Esophagus squamous epithelium (tissue), 5 donors: ENCODE data around the gene SYNPO2. TPM values are rescaled to one million over a fixed set of nuclear protein-coding genes. Genes with fewer than 3 reads are reported as not detected.

Experiments used
- DNase-seq: peaks from one replicate; lab custom pipeline; 2025; lab: John Stamatoyannopoulos, UW
- H3K27ac ChIP-seq, 4 donors: fragments of 200-600 bp; sonication (generic); one replicate each; pipeline ENCODE4 v1.5.1; 2016 to 2019; ENCODE audit warnings: mild to moderate bottlenecking in 1 of 4
- H3K27me3 ChIP-seq, 4 donors: fragments of 200-600 bp; sonication (generic); 1 replicate in 3 of 4; 2 replicates in 1 of 4; pipeline versions ENCODE4 v1.5.1 to v1.6.0; 2017 to 2021; ENCODE audit warnings: antibody characterized with exemption in 1 of 4
- H3K36me3 ChIP-seq, 3 donors: fragments of 200-600 bp; sonication (generic); one replicate each; pipeline ENCODE4 v1.5.1; 2016 to 2019
- H3K4me1 ChIP-seq, 3 donors: fragments of 200-600 bp; sonication (generic); one replicate each; pipeline ENCODE4 v1.5.1; 2017 to 2019
- H3K4me3 ChIP-seq, 4 donors: fragments of 200-600 bp; sonication (generic); 1 replicate in 3 of 4; 2 replicates in 1 of 4; pipeline ENCODE4 v1.5.1; 2016 to 2019; ENCODE audit warnings: mild to moderate bottlenecking in 2 of 4, moderate library complexity in 1 of 4
- H3K9me3 ChIP-seq, 3 donors: fragments of 200-600 bp; sonication (generic); one replicate each; pipeline ENCODE4 v1.5.1; 2016 to 2019
- CTCF ChIP-seq, 6 experiments: fragments of 450-650 bp in 4 of 6; fragments of 200-600 bp in 2 of 6; sonication (generic) in 2 of 6; IDR thresholded peaks; one replicate each; pipeline ENCODE4 v1.5.1; 2016 to 2019; ENCODE audit warnings: antibody characterized with exemption in 6 of 6, mild to moderate bottlenecking in 4 of 6, moderate library complexity in 4 of 6
- POLR2A ChIP-seq, 4 donors: fragments of 450-650 bp; IDR thresholded peaks; one replicate each; pipeline ENCODE4 v1.6.1; 2017; ENCODE audit warnings: antibody characterized with exemption in 4 of 4, mild to moderate bottlenecking in 4 of 4, moderate library complexity in 3 of 4
- WGBS, 2 donors: methylation state at CpG; one replicate each; pipeline ENCODE4 v1.1.5; 2018; 5-methylcytosine and 5-hydroxymethylcytosine counted together
- intact Hi-C: fragments of 100-400 bp; cut with DNase I; formaldehyde crosslinking; loops from one replicate; pipeline ENCODE4 v1.15.0; 2022
- total RNA-seq, 4 donors: library from RNA; depleted of rRNA; stranded (reverse); fragments of >200 nt; gene quantifications; one replicate each; pipeline ENCODE4 v1.1.0, GENCODE V29; 2016
- donor health status: DM: yes; HTN: yes; CAD: no.

Gene SYNPO2
- total RNA-seq, 4 donors from 2014 or later: 19.0 to 418 (median 84.2) TPM

GRCh38 chr4:118879409-118879808 is 9.2 kb upstream of the SYNPO2 start:
- 76 to 92% methylated on average over 6 to 7 of the region's 7 CpGs for WGBS, 2 donors
- no peak for TF ChIP-seq POLR2A (IDR thresholded peaks at IDR 0.05)
- TF ChIP-seq CTCF (IDR thresholded peaks at IDR 0.05): no peak
- no peaks in the 10 kb centered on the region for H3K9me3 ChIP-seq
- no peaks in the 10 kb centered on the region for H3K27me3 ChIP-seq
- no peaks in the 10 kb centered on the region for H3K36me3 ChIP-seq
- no peak overlapping the region for H3K27ac ChIP-seq
- no peak overlapping the region for H3K4me3 ChIP-seq
- DNase-seq: no peak
- intact Hi-C loops: no loop called here
- H3K4me1 ChIP-seq: no peaks in the 10 kb centered on the region

GRCh38 chr4:118881512-118882146 is 7.0 kb upstream of the SYNPO2 start:
- intact Hi-C loops: loop anchor here (10.0 kb wide), 1 partner anchor 107 kb away; no protein-coding TSS in a partner anchor
- Histone ChIP-seq H3K27me3 (no peaks in the 10 kb centered on the region), H3K9me3 (no peaks in the 10 kb centered on the region), H3K36me3 (no peaks in the 10 kb centered on the region), H3K4me3 (no peak overlapping the region), H3K4me1 (no peaks in the 10 kb centered on the region), H3K27ac (no peak overlapping the region)
- TF ChIP-seq CTCF (IDR thresholded peaks at IDR 0.05): no peak
- no peak for DNase-seq
- 58 to 74% methylated on average over 11 to 12 of the region's 12 CpGs for WGBS, 2 donors

GRCh38 chr4:118883861-118884260 is 4.8 kb upstream of the SYNPO2 start:
- H3K4me3 ChIP-seq: no peak overlapping the region
- peaks cover 0 to 9% (median 0%) of the 10 kb centered on the region in 3 donors for H3K4me1 ChIP-seq
- H3K9me3 ChIP-seq: no peaks in the 10 kb centered on the region
- 70 to 75% methylated on average over 1 of the region's 1 CpG for WGBS, 2 donors
- intact Hi-C loops: loop anchor here (10.0 kb wide), 1 partner anchor 109 kb away; no protein-coding TSS in a partner anchor
- TF ChIP-seq CTCF (IDR thresholded peaks at IDR 0.05): no peak
- TF ChIP-seq POLR2A (IDR thresholded peaks at IDR 0.05): no peak
- DNase-seq: no peak
- no peaks in the 10 kb centered on the region for H3K27me3 ChIP-seq
- H3K27ac ChIP-seq: no peak overlapping the region
- no peaks in the 10 kb centered on the region for H3K36me3 ChIP-seq

- WGBS, 2 donors: 76 to 83% methylated on average over 3 of the region's 3 CpGs
Observed at GRCh38 chr4:118884716-118885115, 3.9 kb upstream of the SYNPO2 start.

More at GRCh38 chr4:118884716-118885115, 3.9 kb upstream of the SYNPO2 start:
- Histone ChIP-seq H3K4me1 (peaks cover 0 to 16% (median 0%) of the 10 kb centered on the region in 3 donors), H3K27ac (no peak overlapping the region), H3K36me3 (no peaks in the 10 kb centered on the region), H3K9me3 (no peaks in the 10 kb centered on the region), H3K27me3 (no peaks in the 10 kb centered on the region), H3K4me3 (no peak overlapping the region)
- intact Hi-C loops: loop anchor here (10.0 kb wide), 1 partner anchor 110 kb away; no protein-coding TSS in a partner anchor
- DNase-seq: no peak
- TF ChIP-seq CTCF (IDR thresholded peaks at IDR 0.05) (no peak), POLR2A (IDR thresholded peaks at IDR 0.05) (no peak)
